ENCODE data around the gene CCR6. TPM values are rescaled to one million over a fixed set of nuclear protein-coding genes. Genes with fewer than 3 reads are reported as not detected.
"Not testable (repeated sequence)": the region's sequence is repeated elsewhere in the genome, so short reads cannot be mapped to it uniquely, and the experiment has no call there.

The CCR6 gene
- polyA plus RNA-seq, 2 donors, result 0.27 TPM; not detected in 1

DNA sequence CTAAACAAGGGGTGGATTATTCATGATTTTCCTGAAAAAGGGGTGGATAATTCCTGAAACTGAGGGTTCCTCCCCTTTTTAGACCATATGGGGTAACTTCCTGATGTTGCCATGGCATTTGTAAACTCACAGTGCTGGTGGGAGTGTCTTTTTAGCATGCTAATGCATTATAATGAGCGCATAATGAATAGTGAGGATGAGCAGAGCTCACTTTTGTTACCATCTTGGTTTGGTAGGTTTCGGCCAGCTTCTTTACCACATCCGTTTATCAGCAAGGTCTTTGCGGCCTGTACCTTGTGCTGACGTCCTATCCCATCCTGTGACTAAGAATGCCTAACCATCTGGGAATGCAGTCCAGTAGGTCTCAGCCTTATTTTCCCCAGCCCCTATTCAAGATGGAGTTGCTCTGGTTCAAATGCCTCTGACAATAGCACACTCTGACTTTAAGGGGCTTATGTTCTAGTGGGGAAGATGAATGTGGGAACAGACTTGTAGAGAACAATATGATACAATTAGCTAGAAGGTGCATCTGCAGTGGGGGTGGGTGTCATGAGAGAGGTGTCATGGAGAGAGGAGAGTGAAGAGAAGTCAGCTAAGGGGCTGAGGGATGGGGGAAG lies 39.1 kb downstream of the CCR6 start:
- WGBS, 2 donors, result 96 to 97% methylated on average over 5 of the region's 5 CpGs
- Histone ChIP-seq H3K4me1 (ENCODE audit: control insufficient read depth in 2 of 2, insufficient read depth in 2 of 2, low read length in 1 of 2) (peaks cover 0 to 3% of the 10 kb centered on the region in 2 donors), H3K4me3 (ENCODE audit: low read depth in 1 of 2, low read length in 2 of 2) (no peak overlapping the region), H3K9me3 (ENCODE audit: control insufficient read depth in 2 of 2, insufficient read depth in 1 of 2, low read depth in 1 of 2, low read length in 1 of 2) (no peaks in the 10 kb centered on the region), H3K27ac (ENCODE audit: low read depth in 2 of 2, low read length in 1 of 2) (no peak overlapping the region), H3K27me3 (ENCODE audit: control insufficient read depth in 1 of 2, insufficient read depth in 2 of 2, low read length in 2 of 2) (no peaks in the 10 kb centered on the region), H3K36me3 (ENCODE audit: control insufficient read depth in 2 of 2, insufficient read depth in 2 of 2, low read length in 1 of 2) (no peaks in the 10 kb centered on the region)

DNA sequence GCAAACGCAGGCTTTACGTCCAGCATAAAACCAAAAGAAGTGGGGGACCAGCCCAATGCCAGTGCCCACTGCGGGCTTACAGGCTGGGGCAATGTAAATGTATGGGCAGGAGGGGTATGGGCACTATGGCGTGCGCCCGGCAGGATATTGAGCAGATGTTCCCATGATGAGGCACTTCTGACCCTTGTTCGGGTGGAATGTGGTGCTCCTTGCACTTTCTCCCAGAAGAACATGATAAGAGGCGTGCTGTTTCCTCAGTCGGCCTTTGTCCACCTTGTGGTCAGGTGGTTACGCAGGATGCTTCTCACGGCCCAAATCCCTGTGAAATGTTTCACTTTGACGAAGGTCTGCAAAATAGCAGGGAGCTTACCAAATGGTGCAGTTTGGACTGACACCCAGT lies 39.7 kb downstream of the CCR6 start:
- 80 to 85% methylated on average over 12 of the region's 12 CpGs for WGBS, 2 donors
- Histone ChIP-seq H3K27me3 (ENCODE audit: control insufficient read depth in 1 of 2, insufficient read depth in 2 of 2, low read length in 2 of 2) (no peaks in the 10 kb centered on the region), H3K9me3 (ENCODE audit: control insufficient read depth in 2 of 2, insufficient read depth in 1 of 2, low read depth in 1 of 2, low read length in 1 of 2) (no peaks in the 10 kb centered on the region), H3K4me3 (ENCODE audit: low read depth in 1 of 2, low read length in 2 of 2) (no peak overlapping the region), H3K27ac (ENCODE audit: low read depth in 2 of 2, low read length in 1 of 2) (no peak overlapping the region), H3K36me3 (ENCODE audit: control insufficient read depth in 2 of 2, insufficient read depth in 2 of 2, low read length in 1 of 2) (no peaks in the 10 kb centered on the region), H3K4me1 (ENCODE audit: control insufficient read depth in 2 of 2, insufficient read depth in 2 of 2, low read length in 1 of 2) (no peaks in the 10 kb centered on the region)

DNA sequence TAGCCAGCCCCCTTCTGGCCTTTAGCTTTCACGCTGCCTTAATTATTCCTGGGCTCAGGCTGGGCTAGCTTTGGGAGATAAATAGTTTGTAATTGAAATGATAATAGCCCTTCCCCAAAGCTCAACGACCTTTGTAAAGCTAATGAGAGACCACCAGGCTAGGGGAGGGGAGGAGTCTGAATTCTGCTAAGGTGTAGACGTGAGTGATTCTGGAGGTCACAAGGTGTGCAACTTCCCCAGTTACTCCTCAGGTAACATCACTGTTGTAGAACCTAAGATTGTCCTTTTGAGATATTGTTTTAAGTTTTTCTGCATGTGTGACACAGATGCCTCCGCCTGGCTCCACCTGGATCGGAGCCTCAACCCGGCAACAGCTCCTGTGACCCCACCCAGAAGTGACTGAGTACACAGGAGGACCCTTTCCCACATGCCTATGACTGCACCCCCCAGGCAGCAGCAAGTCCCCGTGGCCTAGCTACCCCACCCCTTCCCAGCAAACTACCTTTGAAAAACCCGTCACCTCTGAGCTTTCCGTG lies 40.6 kb downstream of the CCR6 start:
- Histone ChIP-seq H3K27me3 (ENCODE audit: control insufficient read depth in 1 of 2, insufficient read depth in 2 of 2, low read length in 2 of 2) (no peaks in the 10 kb centered on the region), H3K36me3 (ENCODE audit: control insufficient read depth in 2 of 2, insufficient read depth in 2 of 2, low read length in 1 of 2) (no peaks in the 10 kb centered on the region), H3K27ac (ENCODE audit: low read depth in 2 of 2, low read length in 1 of 2) (no peak overlapping the region), H3K9me3 (ENCODE audit: control insufficient read depth in 2 of 2, insufficient read depth in 1 of 2, low read depth in 1 of 2, low read length in 1 of 2) (no peaks in the 10 kb centered on the region), H3K4me1 (ENCODE audit: control insufficient read depth in 2 of 2, insufficient read depth in 2 of 2, low read length in 1 of 2) (no peaks in the 10 kb centered on the region), H3K4me3 (ENCODE audit: low read depth in 1 of 2, low read length in 2 of 2) (no peak overlapping the region)
- 68 to 69% methylated on average over 9 of the region's 9 CpGs for WGBS, 2 donors

DNA sequence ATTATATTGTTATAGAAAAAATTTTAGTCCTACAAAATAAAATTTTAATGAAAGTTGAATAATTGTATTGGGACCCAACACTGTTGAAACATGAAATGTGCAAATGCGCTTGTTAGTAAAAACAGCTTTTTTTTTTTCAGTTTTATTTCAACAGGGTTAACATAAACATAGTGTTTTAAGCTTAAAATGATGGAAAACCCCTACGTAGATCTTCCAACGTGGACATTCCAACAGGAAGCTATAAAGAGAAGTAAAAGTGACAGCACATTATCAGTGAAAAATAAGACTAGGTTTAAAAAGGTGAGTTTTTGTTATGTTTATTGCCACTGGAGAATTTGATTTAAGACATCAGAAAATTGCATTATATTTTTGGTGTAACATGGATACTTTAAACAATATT lies 41.4 kb downstream of the CCR6 start:
- WGBS, 2 donors, result 68 to 72% methylated on average over 3 of the region's 3 CpGs
- no peaks in the 10 kb centered on the region for H3K4me1 ChIP-seq (ENCODE audit: control insufficient read depth in 2 of 2, insufficient read depth in 2 of 2, low read length in 1 of 2)
- H3K36me3 ChIP-seq (ENCODE audit: control insufficient read depth in 2 of 2, insufficient read depth in 2 of 2, low read length in 1 of 2), result no peaks in the 10 kb centered on the region
- H3K9me3 ChIP-seq (ENCODE audit: control insufficient read depth in 2 of 2, insufficient read depth in 1 of 2, low read depth in 1 of 2, low read length in 1 of 2), result no peaks in the 10 kb centered on the region
- H3K4me3 ChIP-seq (ENCODE audit: low read depth in 1 of 2, low read length in 2 of 2), result no peak overlapping the region
- H3K27me3 ChIP-seq (ENCODE audit: control insufficient read depth in 1 of 2, insufficient read depth in 2 of 2, low read length in 2 of 2), result no peaks in the 10 kb centered on the region
- H3K27ac ChIP-seq (ENCODE audit: low read depth in 2 of 2, low read length in 1 of 2), result no peak overlapping the region

DNA sequence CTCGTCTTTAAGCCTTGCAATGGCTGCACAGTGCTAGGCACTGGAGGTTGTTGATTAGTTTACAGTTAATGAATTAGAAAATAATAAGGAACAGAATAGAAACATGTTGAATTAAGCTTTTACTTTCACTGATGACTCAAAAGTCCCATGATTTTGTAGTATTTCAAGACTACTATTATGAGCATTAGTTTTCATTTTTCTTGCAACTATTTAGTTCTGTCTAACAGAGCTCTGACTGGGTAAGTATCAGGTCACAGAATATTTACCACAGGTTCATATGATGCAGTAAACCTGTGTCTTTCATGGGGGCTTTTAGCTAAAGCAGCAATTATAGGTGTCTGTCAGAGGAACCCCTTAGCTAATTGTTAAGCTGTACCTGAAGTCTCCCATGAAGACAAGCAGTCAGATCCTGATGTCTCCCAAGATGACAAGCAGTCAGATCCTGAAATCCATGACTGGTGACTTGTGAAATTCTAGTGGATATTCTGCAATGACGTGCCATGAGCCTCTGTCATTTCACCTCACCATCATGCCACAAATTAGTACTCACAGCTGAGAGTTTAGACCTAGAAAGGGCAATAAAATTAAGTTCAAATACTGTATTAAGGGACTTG lies 43.1 kb downstream of the CCR6 start:
- no peaks in the 10 kb centered on the region for H3K9me3 ChIP-seq (ENCODE audit: control insufficient read depth in 2 of 2, insufficient read depth in 1 of 2, low read depth in 1 of 2, low read length in 1 of 2)
- no peaks in the 10 kb centered on the region for H3K27me3 ChIP-seq (ENCODE audit: control insufficient read depth in 1 of 2, insufficient read depth in 2 of 2, low read length in 2 of 2)
- no peaks in the 10 kb centered on the region for H3K36me3 ChIP-seq (ENCODE audit: control insufficient read depth in 2 of 2, insufficient read depth in 2 of 2, low read length in 1 of 2)
- H3K4me1 ChIP-seq (ENCODE audit: control insufficient read depth in 2 of 2, insufficient read depth in 2 of 2, low read length in 1 of 2), result no peaks in the 10 kb centered on the region
- no peak overlapping the region for H3K27ac ChIP-seq (ENCODE audit: low read depth in 2 of 2, low read length in 1 of 2)
- H3K4me3 ChIP-seq (ENCODE audit: low read depth in 1 of 2, low read length in 2 of 2), result no peak overlapping the region
- WGBS, 2 donors, result 83 to 87% methylated on average over 2 of the region's 2 CpGs

DNA sequence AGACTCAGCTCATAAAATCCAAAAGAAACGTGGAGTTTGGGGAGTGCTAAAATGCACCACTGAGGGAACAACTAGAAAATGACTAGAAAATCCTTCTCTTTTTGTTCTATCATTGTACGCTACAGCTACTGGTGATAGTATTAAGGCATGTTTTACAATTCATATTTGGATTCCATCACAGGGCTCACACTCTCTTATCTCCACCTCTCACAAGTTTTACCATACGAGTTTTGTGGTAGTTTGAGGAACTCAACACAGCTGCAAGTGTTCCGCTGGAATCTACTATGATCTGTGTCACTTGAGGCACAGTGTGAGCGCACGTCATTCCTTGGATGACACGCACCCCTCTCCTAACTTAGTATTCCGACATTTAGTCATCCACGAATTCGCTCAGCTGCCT lies 44.8 kb downstream of the CCR6 start:
- H3K36me3 ChIP-seq (ENCODE audit: control insufficient read depth in 2 of 2, insufficient read depth in 2 of 2, low read length in 1 of 2); H3K27ac ChIP-seq (ENCODE audit: low read depth in 2 of 2, low read length in 1 of 2); H3K4me1 ChIP-seq (ENCODE audit: control insufficient read depth in 2 of 2, insufficient read depth in 2 of 2, low read length in 1 of 2); H3K27me3 ChIP-seq (ENCODE audit: control insufficient read depth in 1 of 2, insufficient read depth in 2 of 2, low read length in 2 of 2); H3K4me3 ChIP-seq (ENCODE audit: low read depth in 1 of 2, low read length in 2 of 2); H3K9me3 ChIP-seq (ENCODE audit: control insufficient read depth in 2 of 2, insufficient read depth in 1 of 2, low read depth in 1 of 2, low read length in 1 of 2): not testable (repeated sequence)
- 82 to 91% methylated on average over 6 to 7 of the region's 10 CpGs for WGBS, 2 donors

DNA sequence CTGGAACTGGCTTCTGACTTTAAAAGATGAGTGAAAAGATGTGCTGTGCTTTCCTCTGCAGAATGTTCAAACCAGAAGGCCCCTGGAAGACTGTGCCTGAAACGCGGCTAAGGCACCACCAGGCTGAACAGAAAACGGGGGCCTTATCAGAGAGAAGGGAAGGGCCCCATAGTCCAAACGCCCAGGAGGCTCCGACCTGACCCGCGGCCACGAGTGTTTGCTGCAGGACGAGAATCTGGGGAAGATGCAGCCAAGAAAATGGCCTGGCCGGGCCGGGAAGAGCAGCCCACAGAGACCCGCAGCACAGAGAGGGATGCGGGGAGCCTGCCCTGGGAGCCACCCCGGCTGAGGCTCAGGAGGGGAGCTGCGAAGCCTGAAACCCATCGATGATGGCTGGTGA lies 45.4 kb downstream of the CCR6 start:
- H3K36me3 ChIP-seq (ENCODE audit: control insufficient read depth in 2 of 2, insufficient read depth in 2 of 2, low read length in 1 of 2); H3K4me1 ChIP-seq (ENCODE audit: control insufficient read depth in 2 of 2, insufficient read depth in 2 of 2, low read length in 1 of 2); H3K27ac ChIP-seq (ENCODE audit: low read depth in 2 of 2, low read length in 1 of 2); H3K9me3 ChIP-seq (ENCODE audit: control insufficient read depth in 2 of 2, insufficient read depth in 1 of 2, low read depth in 1 of 2, low read length in 1 of 2); H3K27me3 ChIP-seq (ENCODE audit: control insufficient read depth in 1 of 2, insufficient read depth in 2 of 2, low read length in 2 of 2); H3K4me3 ChIP-seq (ENCODE audit: low read depth in 1 of 2, low read length in 2 of 2): not testable (repeated sequence)
- 68 to 76% methylated on average over 10 to 13 of the region's 16 CpGs for WGBS, 2 donors

DNA sequence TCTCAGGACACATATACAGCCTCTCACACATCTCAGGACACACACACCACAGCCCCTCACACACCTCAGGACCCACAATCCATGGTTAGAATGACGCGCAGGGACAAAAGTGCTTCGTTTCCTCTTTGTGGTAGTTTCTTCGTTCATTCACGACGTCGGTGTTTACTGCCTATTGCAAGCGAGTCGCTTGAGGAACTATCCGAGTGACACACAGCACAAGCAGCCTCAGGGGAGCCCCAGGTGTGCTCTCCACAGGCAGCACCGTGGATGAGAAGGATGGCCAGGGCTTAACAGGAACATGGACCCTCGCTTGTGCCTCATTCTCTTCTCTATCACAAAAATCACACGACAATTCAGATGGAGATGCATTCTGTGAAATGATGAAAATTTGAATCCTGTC lies 47.0 kb downstream of the CCR6 start:
- WGBS, 2 donors, result 71 to 85% methylated on average over 2 to 3 of the region's 13 CpGs
- H3K4me3 ChIP-seq (ENCODE audit: low read depth in 1 of 2, low read length in 2 of 2); H3K27ac ChIP-seq (ENCODE audit: low read depth in 2 of 2, low read length in 1 of 2); H3K36me3 ChIP-seq (ENCODE audit: control insufficient read depth in 2 of 2, insufficient read depth in 2 of 2, low read length in 1 of 2); H3K27me3 ChIP-seq (ENCODE audit: control insufficient read depth in 1 of 2, insufficient read depth in 2 of 2, low read length in 2 of 2); H3K4me1 ChIP-seq (ENCODE audit: control insufficient read depth in 2 of 2, insufficient read depth in 2 of 2, low read length in 1 of 2); H3K9me3 ChIP-seq (ENCODE audit: control insufficient read depth in 2 of 2, insufficient read depth in 1 of 2, low read depth in 1 of 2, low read length in 1 of 2): not testable (repeated sequence)

DNA sequence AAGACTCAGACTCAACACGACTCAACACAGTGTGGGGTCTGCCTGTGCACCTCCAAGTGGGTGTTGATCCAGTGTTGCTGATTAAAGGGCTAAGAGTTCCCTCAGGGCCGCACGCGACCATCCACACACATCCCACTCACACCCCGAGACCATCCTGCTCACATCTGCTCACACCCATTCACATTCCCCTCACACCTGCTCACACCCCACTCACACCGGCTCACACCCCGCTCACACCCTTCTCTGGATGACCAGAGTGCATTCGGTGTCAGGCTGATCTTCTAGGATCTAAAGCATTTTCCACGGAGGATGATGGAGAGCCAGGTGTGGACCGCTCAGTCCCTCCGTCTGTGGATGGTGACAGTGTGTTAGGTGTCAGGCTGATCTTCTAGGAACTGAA lies 48.4 kb downstream of the CCR6 start:
- 87 to 88% methylated on average over 11 of the region's 11 CpGs for WGBS, 2 donors
- H3K27ac ChIP-seq (ENCODE audit: low read depth in 2 of 2, low read length in 1 of 2); H3K4me1 ChIP-seq (ENCODE audit: control insufficient read depth in 2 of 2, insufficient read depth in 2 of 2, low read length in 1 of 2); H3K9me3 ChIP-seq (ENCODE audit: control insufficient read depth in 2 of 2, insufficient read depth in 1 of 2, low read depth in 1 of 2, low read length in 1 of 2); H3K27me3 ChIP-seq (ENCODE audit: control insufficient read depth in 1 of 2, insufficient read depth in 2 of 2, low read length in 2 of 2); H3K4me3 ChIP-seq (ENCODE audit: low read depth in 1 of 2, low read length in 2 of 2); H3K36me3 ChIP-seq (ENCODE audit: control insufficient read depth in 2 of 2, insufficient read depth in 2 of 2, low read length in 1 of 2): not testable (repeated sequence)

DNA sequence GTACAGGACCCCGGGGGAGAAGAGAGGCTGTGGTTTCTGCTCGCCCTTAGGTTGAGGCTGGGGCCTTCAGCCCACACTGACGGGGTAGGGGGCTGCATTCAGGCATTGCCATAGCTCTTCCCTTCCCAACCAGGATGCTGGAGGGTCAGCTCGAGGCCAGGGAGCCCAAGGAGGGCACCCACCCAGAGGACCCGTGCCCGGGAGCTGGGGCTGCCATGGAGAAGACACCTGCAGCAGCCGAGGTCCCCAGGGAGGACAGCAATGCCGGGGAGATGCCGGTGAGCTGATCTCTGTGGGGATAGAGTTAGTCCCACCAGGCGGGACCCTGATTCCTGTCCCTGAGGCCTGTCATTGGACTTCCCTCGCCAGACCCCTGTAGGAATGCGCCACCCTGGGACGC lies 49.1 kb downstream of the CCR6 start:
- not testable (repeated sequence) for H3K36me3 ChIP-seq (ENCODE audit: control insufficient read depth in 2 of 2, insufficient read depth in 2 of 2, low read length in 1 of 2); H3K27ac ChIP-seq (ENCODE audit: low read depth in 2 of 2, low read length in 1 of 2); H3K4me1 ChIP-seq (ENCODE audit: control insufficient read depth in 2 of 2, insufficient read depth in 2 of 2, low read length in 1 of 2); H3K9me3 ChIP-seq (ENCODE audit: control insufficient read depth in 2 of 2, insufficient read depth in 1 of 2, low read depth in 1 of 2, low read length in 1 of 2); H3K27me3 ChIP-seq (ENCODE audit: control insufficient read depth in 1 of 2, insufficient read depth in 2 of 2, low read length in 2 of 2); H3K4me3 ChIP-seq (ENCODE audit: low read depth in 1 of 2, low read length in 2 of 2)
- WGBS, 2 donors, result 83% methylated on average over 13 of the region's 13 CpGs
